ENCODE measurements around the gene MOV10. TPM values are rescaled to one million over a fixed set of nuclear protein-coding genes. Genes with fewer than 3 reads are reported as not detected.

Gene MOV10
- total and polyA plus RNA-seq, 2 donors (not counting 1 experiment from before 2014, with no cell fraction given) = 31.0 to 46.2 TPM

GRCh38 chr1:112743174-112744008 lies 68.9 kb downstream of the MOV10 start:
- POLR2A ChIA-PET = no interaction called here

More at GRCh38 chr1:112743174-112744008, 68.9 kb downstream of the MOV10 start:
- Histone ChIP-seq H3K79me2 (ENCODE audit: control insufficient read depth, insufficient read depth, low read length) (no peaks in the 10 kb centered on the region), H3K27ac (ENCODE audit: low read length in 2 of 2) (no peak overlapping the region), H4K20me1 (ENCODE audit: control insufficient read depth, insufficient read depth, low read length, poor library complexity, severe bottlenecking) (no peaks in the 10 kb centered on the region), H3K4me1 (ENCODE audit: control insufficient read depth in 2 of 2, insufficient read depth in 2 of 2, low read length in 2 of 2) (peaks cover 8 to 10% of the 10 kb centered on the region in 2 donors), H3K9me3 (ENCODE audit: control extremely low read depth in 1 of 3, control insufficient read depth in 2 of 3, insufficient read depth in 1 of 3, low read length in 2 of 3) (peaks cover 0 to 25% (median 0%) of the 10 kb centered on the region in 3 donors), H3K4me3 (ENCODE audit: control extremely low read depth in 1 of 5, extremely low read depth in 1 of 5, insufficient read depth in 1 of 5, low read depth in 2 of 5, low read length in 4 of 5) (no peak overlapping the region), H3K27me3 (replicated peaks in 1 of 4; ENCODE audit: control extremely low read depth in 1 of 4, control insufficient read depth in 3 of 4, insufficient read depth in 4 of 4, low read length in 3 of 4) (peaks cover 0 to 34% (median 12%) of the 10 kb centered on the region in 4 experiments), H3K9ac (ENCODE audit: low read length) (peak overlapping the region; percentile 6), H3K36me3 (replicated peaks in 1 of 2; ENCODE audit: control extremely low read depth in 1 of 2, control insufficient read depth in 1 of 2, extremely low read depth in 1 of 2, insufficient read depth in 2 of 2, low read length in 1 of 2) (no peaks in the 10 kb centered on the region), H2AFZ (ENCODE audit: insufficient read depth, low read depth, low read length, poor library complexity, severe bottlenecking) (peak overlapping the region; percentile 60), H3K4me2 (replicated peaks; ENCODE audit: low read depth, low read length, poor library complexity, severe bottlenecking) (peak overlapping the region; percentile 65)
- H3K27ac Mint-ChIP-seq = no peak overlapping the region
- CTCF ChIA-PET = interaction anchor here (1.0 kb wide), 1 partner anchor 20 kb away, joined by 3 read pairs; no protein-coding TSS in a partner anchor
- H3K9me3 Mint-ChIP-seq (ENCODE audit: insufficient read depth) = no peaks in the 10 kb centered on the region
- TF ChIP-seq, protein P1, sequence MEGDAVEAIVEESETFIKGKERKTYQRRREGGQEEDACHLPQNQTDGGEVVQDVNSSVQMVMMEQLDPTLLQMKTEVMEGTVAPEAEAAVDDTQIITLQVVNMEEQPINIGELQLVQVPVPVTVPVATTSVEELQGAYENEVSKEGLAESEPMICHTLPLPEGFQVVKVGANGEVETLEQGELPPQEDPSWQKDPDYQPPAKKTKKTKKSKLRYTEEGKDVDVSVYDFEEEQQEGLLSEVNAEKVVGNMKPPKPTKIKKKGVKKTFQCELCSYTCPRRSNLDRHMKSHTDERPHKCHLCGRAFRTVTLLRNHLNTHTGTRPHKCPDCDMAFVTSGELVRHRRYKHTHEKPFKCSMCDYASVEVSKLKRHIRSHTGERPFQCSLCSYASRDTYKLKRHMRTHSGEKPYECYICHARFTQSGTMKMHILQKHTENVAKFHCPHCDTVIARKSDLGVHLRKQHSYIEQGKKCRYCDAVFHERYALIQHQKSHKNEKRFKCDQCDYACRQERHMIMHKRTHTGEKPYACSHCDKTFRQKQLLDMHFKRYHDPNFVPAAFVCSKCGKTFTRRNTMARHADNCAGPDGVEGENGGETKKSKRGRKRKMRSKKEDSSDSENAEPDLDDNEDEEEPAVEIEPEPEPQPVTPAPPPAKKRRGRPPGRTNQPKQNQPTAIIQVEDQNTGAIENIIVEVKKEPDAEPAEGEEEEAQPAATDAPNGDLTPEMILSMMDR (IDR thresholded peaks at IDR 0.05) = no peak
- no peak for TF ChIP-seq EZH2 (IDR thresholded peaks at IDR 0.05; ENCODE audit: borderline replicate concordance, insufficient read depth, low read depth, low read length, poor library complexity, severe bottlenecking)
- intact Hi-C loops (cut with micrococcal nuclease) = no loop called here
- H3K27me3 Mint-ChIP-seq = peaks cover 60% of the 10 kb centered on the region
- WGBS (ENCODE audit: insufficient coverage) = 17% methylated on average over 39 of the region's 54 CpGs
- H3K4me3 Mint-ChIP-seq = no peak overlapping the region
- DNase-seq = no peak
- no peak for ATAC-seq (ENCODE audit: low read depth)
- peaks cover 6% of the 10 kb centered on the region for H3K4me1 Mint-ChIP-seq
